ENCODE results near the gene MIDN. TPM values are rescaled to one million over a fixed set of nuclear protein-coding genes. Genes with fewer than 3 reads are reported as not detected.
A peak's percentile ranks its signal among the peaks of the same experiment; 100 is the strongest.

The MIDN gene
- total RNA-seq, 1 donor from 2014 or later, result 204 TPM

GRCh38 chr19:1214299-1214861 is 34.0 kb upstream of the MIDN start:
- peak overlapping the region; percentile 97 for H3K27ac Mint-ChIP-seq (ENCODE audit: unreplicated experiment)
- H3K36me3 Mint-ChIP-seq (ENCODE audit: low read depth, unreplicated experiment), result peaks cover 8% of the 10 kb centered on the region
- no peaks in the 10 kb centered on the region for H3K9me3 Mint-ChIP-seq (ENCODE audit: unreplicated experiment)
- H3K27me3 Mint-ChIP-seq (ENCODE audit: unreplicated experiment), result peaks cover 7% of the 10 kb centered on the region
- TF ChIP-seq CTCF (IDR thresholded peaks at IDR 0.05; ENCODE audit: unreplicated experiment), result no peak
- H3K4me1 Mint-ChIP-seq (ENCODE audit: unreplicated experiment), result peaks cover 17% of the 10 kb centered on the region
- DNase-seq (ENCODE audit: low spot score), result no peak
- peak overlapping the region; percentile 37 for H3K4me3 Mint-ChIP-seq (ENCODE audit: unreplicated experiment)

- H3K27ac Mint-ChIP-seq (ENCODE audit: unreplicated experiment), result no peak overlapping the region
- TF ChIP-seq CTCF (IDR thresholded peaks at IDR 0.05; ENCODE audit: unreplicated experiment), result no peak
- no peak overlapping the region for H3K4me3 Mint-ChIP-seq (ENCODE audit: unreplicated experiment)
- H3K36me3 Mint-ChIP-seq (ENCODE audit: low read depth, unreplicated experiment), result peaks cover 8% of the 10 kb centered on the region
- peaks cover 17% of the 10 kb centered on the region for H3K4me1 Mint-ChIP-seq (ENCODE audit: unreplicated experiment)
- peaks cover 7% of the 10 kb centered on the region for H3K27me3 Mint-ChIP-seq (ENCODE audit: unreplicated experiment)
- no peak for DNase-seq (ENCODE audit: low spot score)
- H3K9me3 Mint-ChIP-seq (ENCODE audit: unreplicated experiment), result no peaks in the 10 kb centered on the region
These were observed 33.3 kb upstream of the MIDN start for GRCh38 chr19:1214862-1215731.

- H3K36me3 Mint-ChIP-seq (ENCODE audit: low read depth, unreplicated experiment), result peaks cover 8% of the 10 kb centered on the region
- no peak overlapping the region for H3K27ac Mint-ChIP-seq (ENCODE audit: unreplicated experiment)
- no peaks in the 10 kb centered on the region for H3K9me3 Mint-ChIP-seq (ENCODE audit: unreplicated experiment)
- peaks cover 7% of the 10 kb centered on the region for H3K27me3 Mint-ChIP-seq (ENCODE audit: unreplicated experiment)
- no peak for DNase-seq (ENCODE audit: low spot score)
- no peak overlapping the region for H3K4me3 Mint-ChIP-seq (ENCODE audit: unreplicated experiment)
- peaks cover 17% of the 10 kb centered on the region for H3K4me1 Mint-ChIP-seq (ENCODE audit: unreplicated experiment)
- TF ChIP-seq CTCF (IDR thresholded peaks at IDR 0.05; ENCODE audit: unreplicated experiment), result no peak
These were observed 31.6 kb upstream of the MIDN start for GRCh38 chr19:1216756-1217155.

GRCh38 chr19:1217366-1217765 is 31.0 kb upstream of the MIDN start:
- H3K27me3 Mint-ChIP-seq (ENCODE audit: unreplicated experiment), result peaks cover 7% of the 10 kb centered on the region
- DNase-seq (ENCODE audit: low spot score), result no peak
- H3K36me3 Mint-ChIP-seq (ENCODE audit: low read depth, unreplicated experiment), result peaks cover 8% of the 10 kb centered on the region
- peaks cover 17% of the 10 kb centered on the region for H3K4me1 Mint-ChIP-seq (ENCODE audit: unreplicated experiment)
- no peak overlapping the region for H3K27ac Mint-ChIP-seq (ENCODE audit: unreplicated experiment)
- H3K9me3 Mint-ChIP-seq (ENCODE audit: unreplicated experiment), result no peaks in the 10 kb centered on the region
- TF ChIP-seq CTCF (IDR thresholded peaks at IDR 0.05; ENCODE audit: unreplicated experiment), result no peak
- H3K4me3 Mint-ChIP-seq (ENCODE audit: unreplicated experiment), result no peak overlapping the region
